ENCODE results near the gene PUSL1.

- no peak for TF ChIP-seq ZNF274 (IDR thresholded peaks at IDR 0.05; ENCODE audit: low read depth, low read length)
- no peak for TF ChIP-seq SUZ12 (IDR thresholded peaks at IDR 0.05; ENCODE audit: extremely low read depth, insufficient read depth, insufficient read length)
Observed at GRCh38 chr1:1318131-1318652, 9.8 kb downstream of the PUSL1 start.
